ENCODE data around the gene BEND2. TPM values are rescaled to one million over a fixed set of nuclear protein-coding genes. Genes with fewer than 3 reads are reported as not detected.

BEND2 gene
- total RNA-seq, 1 donor from 2014 or later, result not detected

- no peak overlapping the region for H3K4me3 ChIP-seq
- no peak overlapping the region for H3K27ac ChIP-seq
- ATAC-seq (no peak), DNase-seq (no peak)
- TF ChIP-seq CTCF (IDR thresholded peaks at IDR 0.05), result no peak
- H3K9me3 ChIP-seq, result no peaks in the 10 kb centered on the region
- no peaks in the 10 kb centered on the region for H3K4me1 ChIP-seq
- intact Hi-C loops (cut with DNase I), result no loop called here
- H3K27me3 ChIP-seq, result no peaks in the 10 kb centered on the region
- no peaks in the 10 kb centered on the region for H3K36me3 ChIP-seq
Observed at GRCh38 chrX:18160369-18160768, 60.3 kb downstream of the BEND2 start.

- Histone ChIP-seq H3K4me1 (no peaks in the 10 kb centered on the region), H3K9me3 (no peaks in the 10 kb centered on the region), H3K36me3 (no peaks in the 10 kb centered on the region), H3K4me3 (no peak overlapping the region), H3K27ac (no peak overlapping the region), H3K27me3 (no peaks in the 10 kb centered on the region)
- intact Hi-C loops (cut with DNase I), result no loop called here
- ATAC-seq (no peak), DNase-seq (no peak)
- no peak for TF ChIP-seq CTCF (IDR thresholded peaks at IDR 0.05)
Observed at GRCh38 chrX:18158963-18159362, 61.7 kb downstream of the BEND2 start.

GRCh38 chrX:18151649-18152048, 69.0 kb downstream of the BEND2 start:
- no peaks in the 10 kb centered on the region for H3K36me3 ChIP-seq
- no peaks in the 10 kb centered on the region for H3K27me3 ChIP-seq
- ATAC-seq, result no peak
- H3K4me1 ChIP-seq, result no peaks in the 10 kb centered on the region
- H3K4me3 ChIP-seq, result no peak overlapping the region
- intact Hi-C loops (cut with DNase I), result no loop called here
- no peak overlapping the region for H3K27ac ChIP-seq
- no peaks in the 10 kb centered on the region for H3K9me3 ChIP-seq
- no peak for DNase-seq
- no peak for TF ChIP-seq CTCF (IDR thresholded peaks at IDR 0.05)

DNA sequence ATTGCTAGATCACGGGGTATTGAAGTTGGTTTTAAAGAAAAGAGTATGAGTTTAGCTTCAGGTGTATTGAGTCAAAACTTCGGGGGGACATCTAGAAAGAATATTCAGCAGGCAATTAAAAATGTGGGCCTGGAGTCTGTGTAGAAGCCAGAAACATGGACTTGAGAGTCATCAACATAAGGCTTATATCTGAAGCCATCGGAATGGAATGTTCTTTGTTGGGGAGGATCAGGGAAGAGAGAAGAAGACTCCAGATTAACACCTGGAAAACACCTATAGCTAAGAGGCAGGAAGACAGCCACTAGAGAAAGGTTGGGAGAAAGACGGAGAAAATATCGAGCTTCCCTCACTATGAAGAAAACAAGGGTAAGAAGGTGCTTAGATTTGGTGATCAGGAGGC, 69.5 kb downstream of the BEND2 start:
- DNase-seq, result no peak
- Histone ChIP-seq H3K4me1 (no peaks in the 10 kb centered on the region), H3K36me3 (no peaks in the 10 kb centered on the region), H3K27me3 (no peaks in the 10 kb centered on the region), H3K27ac (no peak overlapping the region), H3K9me3 (no peaks in the 10 kb centered on the region), H3K4me3 (no peak overlapping the region)
- ATAC-seq, result no peak
- intact Hi-C loops (cut with DNase I), result no loop called here
- TF ChIP-seq CTCF (IDR thresholded peaks at IDR 0.05), result no peak

GRCh38 chrX:18149454-18149853, 71.2 kb downstream of the BEND2 start:
- H3K27ac ChIP-seq, result no peak overlapping the region
- H3K4me3 ChIP-seq, result no peak overlapping the region
- intact Hi-C loops (cut with DNase I), result no loop called here
- ATAC-seq, result no peak
- no peaks in the 10 kb centered on the region for H3K9me3 ChIP-seq
- H3K36me3 ChIP-seq, result no peaks in the 10 kb centered on the region
- no peak for DNase-seq
- no peaks in the 10 kb centered on the region for H3K27me3 ChIP-seq
- no peaks in the 10 kb centered on the region for H3K4me1 ChIP-seq
- no peak for TF ChIP-seq CTCF (IDR thresholded peaks at IDR 0.05)

DNA sequence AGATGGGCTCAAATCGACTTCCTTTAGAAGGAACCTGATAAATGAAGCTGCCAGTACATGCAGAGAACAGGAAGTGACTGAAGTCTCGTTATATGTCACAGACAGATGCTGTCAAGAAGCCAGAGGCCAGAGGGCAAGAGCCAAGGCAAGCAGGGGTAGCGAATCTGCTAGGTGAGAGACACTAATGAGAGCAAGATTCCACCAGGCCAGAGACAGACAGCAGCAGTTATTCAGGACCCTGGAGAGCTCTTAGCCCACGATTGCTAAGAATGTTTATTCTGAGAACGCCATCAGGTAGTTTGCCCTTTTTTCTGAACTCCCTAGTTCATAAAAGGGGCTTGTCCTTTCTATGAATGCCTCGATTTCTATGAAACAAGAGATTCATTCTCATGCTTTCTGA, 73.7 kb downstream of the BEND2 start:
- no peak for TF ChIP-seq CTCF (IDR thresholded peaks at IDR 0.05)
- DNase-seq, result no peak
- no peak overlapping the region for H3K27ac ChIP-seq

More for the DNA sequence above, 73.7 kb downstream of the BEND2 start:
- ATAC-seq, result no peak
- Histone ChIP-seq H3K4me3 (no peak overlapping the region), H3K4me1 (no peaks in the 10 kb centered on the region), H3K27me3 (no peaks in the 10 kb centered on the region), H3K9me3 (no peaks in the 10 kb centered on the region), H3K36me3 (no peaks in the 10 kb centered on the region)
- intact Hi-C loops (cut with DNase I), result no loop called here

All from upper lobe of right lung (tissue), 1 donor.